ENCODE data around the gene CDK17. TPM values are rescaled to one million over a fixed set of nuclear protein-coding genes. Genes with fewer than 3 reads are reported as not detected.

Gene CDK17
- total and polyA plus RNA-seq, 11 donors, result 6.7 to 31.7 (median 22.9) TPM

DNA sequence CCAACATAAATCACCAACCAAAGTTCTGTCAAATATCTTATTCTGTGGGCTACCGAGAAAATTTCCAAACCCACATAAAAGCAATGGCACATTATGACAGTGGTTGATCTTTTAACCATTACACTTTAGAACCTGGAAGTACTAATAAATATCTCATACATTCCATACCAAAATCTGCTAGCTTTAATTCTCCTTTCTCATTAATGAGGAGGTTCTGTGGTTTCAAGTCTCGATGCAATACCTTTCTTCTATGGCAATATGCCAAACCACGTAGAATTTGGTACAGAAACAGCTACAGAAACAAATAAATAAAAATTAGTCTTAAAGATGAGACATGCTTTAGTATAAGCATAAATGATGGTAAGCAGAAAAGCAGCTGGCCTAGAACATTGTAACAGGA lies 105.4 kb downstream of the CDK17 start:
- intact Hi-C loops (cut with DNase I), result no loop called here

DNA sequence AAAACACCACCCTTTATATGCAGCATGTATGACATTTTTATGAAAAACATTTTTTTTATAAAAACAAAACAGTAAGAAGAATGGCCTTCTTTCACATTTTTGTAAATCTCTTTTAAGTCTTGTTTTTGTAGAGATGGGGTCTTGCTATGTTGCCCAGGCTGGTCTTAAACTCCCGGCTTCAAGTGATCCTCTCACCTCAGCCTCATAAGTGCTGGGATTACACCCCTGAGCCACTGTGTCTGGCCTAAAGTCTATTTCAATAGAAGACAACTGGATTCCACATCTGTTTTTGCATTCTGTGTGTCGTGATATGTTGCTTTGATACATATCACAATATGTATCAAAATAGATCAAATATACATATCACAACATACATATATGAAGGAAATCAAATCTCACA lies 107.1 kb downstream of the CDK17 start:
- Histone ChIP-seq H3K27ac (no peak overlapping the region), H3K9me3 (no peaks in the 10 kb centered on the region), H3K4me1 (no peaks in the 10 kb centered on the region), H3K4me3 (no peak overlapping the region), H3K36me3 (peaks cover 0 to 94% (median 77%) of the 10 kb centered on the region in 9 donors), H3K27me3 (no peaks in the 10 kb centered on the region)
- 92 to 100% (median 98%) methylated on average over 2 of the region's 2 CpGs for WGBS, 4 donors
- intact Hi-C loops (cut with DNase I), result no loop called here
- TF ChIP-seq, protein P1, sequence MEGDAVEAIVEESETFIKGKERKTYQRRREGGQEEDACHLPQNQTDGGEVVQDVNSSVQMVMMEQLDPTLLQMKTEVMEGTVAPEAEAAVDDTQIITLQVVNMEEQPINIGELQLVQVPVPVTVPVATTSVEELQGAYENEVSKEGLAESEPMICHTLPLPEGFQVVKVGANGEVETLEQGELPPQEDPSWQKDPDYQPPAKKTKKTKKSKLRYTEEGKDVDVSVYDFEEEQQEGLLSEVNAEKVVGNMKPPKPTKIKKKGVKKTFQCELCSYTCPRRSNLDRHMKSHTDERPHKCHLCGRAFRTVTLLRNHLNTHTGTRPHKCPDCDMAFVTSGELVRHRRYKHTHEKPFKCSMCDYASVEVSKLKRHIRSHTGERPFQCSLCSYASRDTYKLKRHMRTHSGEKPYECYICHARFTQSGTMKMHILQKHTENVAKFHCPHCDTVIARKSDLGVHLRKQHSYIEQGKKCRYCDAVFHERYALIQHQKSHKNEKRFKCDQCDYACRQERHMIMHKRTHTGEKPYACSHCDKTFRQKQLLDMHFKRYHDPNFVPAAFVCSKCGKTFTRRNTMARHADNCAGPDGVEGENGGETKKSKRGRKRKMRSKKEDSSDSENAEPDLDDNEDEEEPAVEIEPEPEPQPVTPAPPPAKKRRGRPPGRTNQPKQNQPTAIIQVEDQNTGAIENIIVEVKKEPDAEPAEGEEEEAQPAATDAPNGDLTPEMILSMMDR (IDR thresholded peaks at IDR 0.05), result no peak
- no peak for TF ChIP-seq POLR2A (IDR thresholded peaks at IDR 0.05)
- no peak for DNase-seq
- ATAC-seq, result no peak

More for the DNA sequence above, 105.4 kb downstream of the CDK17 start:
- H3K4me3 ChIP-seq, result no peak overlapping the region
- peaks cover 0 to 94% (median 76%) of the 10 kb centered on the region in 9 donors for H3K36me3 ChIP-seq
- no peaks in the 10 kb centered on the region for H3K27me3 ChIP-seq
- no peak for DNase-seq
- WGBS, 4 donors, result 75 to 81% (median 79%) methylated on average over 3 of the region's 3 CpGs
- H3K27ac ChIP-seq, result no peak overlapping the region
- no peaks in the 10 kb centered on the region for H3K4me1 ChIP-seq
- ATAC-seq, result no peak
- TF ChIP-seq, protein P1 (IDR thresholded peaks at IDR 0.05), result no peak
- TF ChIP-seq POLR2A (IDR thresholded peaks at IDR 0.05), result no peak
- H3K9me3 ChIP-seq, result no peaks in the 10 kb centered on the region

DNA sequence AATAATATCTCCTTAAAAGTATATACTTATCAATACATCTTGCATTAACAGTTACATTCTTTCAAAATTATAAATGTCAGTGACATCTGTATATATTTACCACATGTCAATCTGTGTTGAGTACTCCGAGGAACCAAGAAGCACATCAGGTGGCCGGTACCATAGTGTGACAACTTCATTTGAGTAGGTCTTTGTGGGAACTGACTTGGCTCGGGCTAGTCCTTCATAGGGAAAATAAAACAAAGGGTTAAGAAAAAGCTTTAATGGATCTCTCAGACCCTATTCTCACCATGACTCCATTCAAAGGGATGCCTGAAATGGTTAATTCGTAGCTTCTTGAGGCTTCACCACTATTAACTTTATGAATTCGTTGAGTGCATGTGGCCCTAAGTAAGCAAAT lies 111.2 kb downstream of the CDK17 start:
- no peak for DNase-seq
- no peak for TF ChIP-seq POLR2A (IDR thresholded peaks at IDR 0.05)
- TF ChIP-seq, protein P1 (IDR thresholded peaks at IDR 0.05), result no peak
- no peaks in the 10 kb centered on the region for H3K9me3 ChIP-seq
- intact Hi-C loops (cut with DNase I), result loop anchor here in 2 of 10 donors (5.0 to 10.0 kb wide), 2 partner anchors 108 to 216 kb away; no protein-coding TSS in a partner anchor
- H3K36me3 ChIP-seq, result peaks cover 0 to 99% (median 89%) of the 10 kb centered on the region in 9 donors
- H3K4me1 ChIP-seq, result no peaks in the 10 kb centered on the region
- 81 to 90% (median 86%) methylated on average over 5 of the region's 5 CpGs for WGBS, 4 donors
- no peak overlapping the region for H3K27ac ChIP-seq
- no peak overlapping the region for H3K4me3 ChIP-seq
- H3K27me3 ChIP-seq, result no peaks in the 10 kb centered on the region
- ATAC-seq, result no peak

DNA sequence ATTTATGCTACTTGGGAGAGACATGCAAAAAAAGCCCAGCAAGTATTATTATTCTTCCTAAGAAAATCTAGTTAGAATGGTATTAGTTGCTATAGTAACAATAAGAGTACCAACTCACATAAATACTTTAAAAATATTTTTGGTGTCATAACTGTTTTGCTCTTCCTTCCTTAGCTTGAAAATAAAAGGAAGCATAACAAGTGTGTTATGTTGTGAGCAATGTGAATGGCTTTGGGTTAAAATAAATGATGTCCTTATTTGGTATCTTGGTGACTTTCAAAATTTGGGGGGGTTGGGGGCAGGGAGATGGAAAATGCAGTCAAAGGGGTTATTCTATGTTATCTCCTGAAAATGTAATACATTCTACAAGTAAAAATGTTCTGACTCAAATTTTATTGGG lies 115.1 kb downstream of the CDK17 start:
- no peak for DNase-seq
- Histone ChIP-seq H3K4me1 (no peaks in the 10 kb centered on the region), H3K27ac (no peak overlapping the region), H3K4me3 (no peak overlapping the region), H3K9me3 (no peaks in the 10 kb centered on the region), H3K36me3 (peaks cover 0 to 100% (median 91%) of the 10 kb centered on the region in 9 donors), H3K27me3 (no peaks in the 10 kb centered on the region)
- intact Hi-C loops (cut with DNase I), result loop anchor here in 2 of 10 donors (5.0 to 10.0 kb wide), 2 partner anchors 112 to 220 kb away; no protein-coding TSS in a partner anchor
- TF ChIP-seq, protein P1 (IDR thresholded peaks at IDR 0.05), result no peak
- no peak for TF ChIP-seq POLR2A (IDR thresholded peaks at IDR 0.05)
- no peak for ATAC-seq
